ENCODE results near the gene LRCH1.

- TF ChIP-seq EZH2 (IDR thresholded peaks at IDR 0.05; ENCODE audit: insufficient read depth, poor library complexity, severe bottlenecking) (no peak), EZH2phosphoT487 (IDR thresholded peaks at IDR 0.05; ENCODE audit: insufficient read depth, low read depth) (no peak)
Measured at GRCh38 chr13:46675016-46675415, 122.0 kb downstream of the LRCH1 start.
